ENCODE results near the gene MRPL48.

MRPL48 gene

GRCh38 chr11:73797457-73797856 is 9.8 kb downstream of the MRPL48 start:
- H3K27me3 ChIP-seq (ENCODE audit: insufficient read depth, low read length, poor library complexity): no peaks in the 10 kb centered on the region

GRCh38 chr11:73800276-73800806 is 12.7 kb downstream of the MRPL48 start:
- Histone ChIP-seq H2AFZ (ENCODE audit: low read depth, low read length) (no peak overlapping the region), H3K4me3 (ENCODE audit: low read depth in 1 of 2, low read length in 2 of 2) (no peak overlapping the region), H4K20me1 (ENCODE audit: insufficient read depth, low read length) (peaks cover 7% of the 10 kb centered on the region), H3K9ac (ENCODE audit: low read depth, low read length) (no peak overlapping the region), H3K79me2 (ENCODE audit: insufficient read depth, low read length) (peaks cover 42% of the 10 kb centered on the region), H3K4me2 (ENCODE audit: insufficient read depth, low read length) (no peak overlapping the region), H3K36me3 (ENCODE audit: insufficient read depth, low read length) (peaks cover 20% of the 10 kb centered on the region), H3K9me3 (ENCODE audit: insufficient read depth, low read length, severe bottlenecking) (no peaks in the 10 kb centered on the region), H3K27me3 (ENCODE audit: insufficient read depth, low read length, poor library complexity) (no peaks in the 10 kb centered on the region), H3K27ac (ENCODE audit: low read length) (no peak overlapping the region), H3K4me1 (ENCODE audit: insufficient read depth, low read length) (no peaks in the 10 kb centered on the region)
- DNase-seq (no peak), ATAC-seq (ENCODE audit: insufficient read depth, low read depth) (no peak)
- no peak for TF ChIP-seq EZH2 (IDR thresholded peaks at IDR 0.05; ENCODE audit: borderline replicate concordance, low read depth, low read length, severe bottlenecking)
- no peak for TF ChIP-seq CTCF (IDR thresholded peaks at IDR 0.05; ENCODE audit: borderline replicate concordance, extremely low read depth, low read length, poor library complexity, severe bottlenecking)

More at GRCh38 chr11:73797457-73797856, 9.8 kb downstream of the MRPL48 start:
- Histone ChIP-seq H3K9me3 (ENCODE audit: insufficient read depth, low read length, severe bottlenecking) (no peaks in the 10 kb centered on the region), H3K4me1 (ENCODE audit: insufficient read depth, low read length) (no peaks in the 10 kb centered on the region), H3K4me3 (ENCODE audit: low read depth in 1 of 2, low read length in 2 of 2) (no peak overlapping the region), H3K79me2 (ENCODE audit: insufficient read depth, low read length) (peaks cover 59% of the 10 kb centered on the region), H3K36me3 (ENCODE audit: insufficient read depth, low read length) (peaks cover 25% of the 10 kb centered on the region), H3K9ac (ENCODE audit: low read depth, low read length) (no peak overlapping the region), H4K20me1 (ENCODE audit: insufficient read depth, low read length) (peaks cover 7% of the 10 kb centered on the region), H3K4me2 (ENCODE audit: insufficient read depth, low read length) (no peak overlapping the region), H3K27ac (ENCODE audit: low read length) (no peak overlapping the region), H2AFZ (ENCODE audit: low read depth, low read length) (no peak overlapping the region)
- DNase-seq (no peak), ATAC-seq (ENCODE audit: insufficient read depth, low read depth) (no peak)
- TF ChIP-seq CTCF (IDR thresholded peaks at IDR 0.05; ENCODE audit: borderline replicate concordance, extremely low read depth, low read length, poor library complexity, severe bottlenecking): no peak
- no peak for TF ChIP-seq EZH2 (IDR thresholded peaks at IDR 0.05; ENCODE audit: borderline replicate concordance, low read depth, low read length, severe bottlenecking)

GRCh38 chr11:73801136-73801535 is 13.5 kb downstream of the MRPL48 start:
- Histone ChIP-seq H3K4me3 (ENCODE audit: low read depth in 1 of 2, low read length in 2 of 2) (no peak overlapping the region), H3K27ac (ENCODE audit: low read length) (no peak overlapping the region), H3K4me1 (ENCODE audit: insufficient read depth, low read length) (no peaks in the 10 kb centered on the region), H3K27me3 (ENCODE audit: insufficient read depth, low read length, poor library complexity) (no peaks in the 10 kb centered on the region), H2AFZ (ENCODE audit: low read depth, low read length) (no peak overlapping the region), H3K9me3 (ENCODE audit: insufficient read depth, low read length, severe bottlenecking) (no peaks in the 10 kb centered on the region), H3K9ac (ENCODE audit: low read depth, low read length) (no peak overlapping the region), H3K36me3 (ENCODE audit: insufficient read depth, low read length) (peaks cover 21% of the 10 kb centered on the region), H3K79me2 (ENCODE audit: insufficient read depth, low read length) (peaks cover 44% of the 10 kb centered on the region), H4K20me1 (ENCODE audit: insufficient read depth, low read length) (peaks cover 5% of the 10 kb centered on the region), H3K4me2 (ENCODE audit: insufficient read depth, low read length) (no peak overlapping the region)
- ATAC-seq (ENCODE audit: insufficient read depth, low read depth) (no peak), DNase-seq (no peak)
- TF ChIP-seq EZH2 (IDR thresholded peaks at IDR 0.05; ENCODE audit: borderline replicate concordance, low read depth, low read length, severe bottlenecking) (no peak), CTCF (IDR thresholded peaks at IDR 0.05; ENCODE audit: borderline replicate concordance, extremely low read depth, low read length, poor library complexity, severe bottlenecking) (no peak)

All from DND-41 (cell line).